ENCODE measurements around the gene ENTREP3. TPM values are rescaled to one million over a fixed set of nuclear protein-coding genes. Genes with fewer than 3 reads are reported as not detected.

ENTREP3 gene
- total RNA-seq, 2 experiments from 2014 or later, result 41.1 to 42.2 TPM

- CTCF ChIA-PET, result interaction anchor here (1.0 to 7.4 kb wide), 5 partner anchors 14 to 125 kb away, joined by 3 to 61 read pairs (median 14); no protein-coding TSS in a partner anchor
- POLR2A ChIA-PET, result interaction anchor here (0.7 to 2.0 kb wide), 3 partner anchors 9 to 18 kb away, joined by 3 to 8 read pairs (median 4); no protein-coding TSS in a partner anchor
- TF ChIP-seq CTCF (IDR thresholded peaks at IDR 0.05), result no peak
- intact Hi-C loops (cut with micrococcal nuclease), result no loop called here
- peak overlapping the region; percentile 6 for H3K27ac Mint-ChIP-seq
- H3K4me3 Mint-ChIP-seq, result peak overlapping the region; percentile 92
- DNase-seq (no peak), ATAC-seq (no peak)
- H3K36me3 Mint-ChIP-seq (ENCODE audit: low read depth), result peaks cover 6% of the 10 kb centered on the region
- H3K4me1 Mint-ChIP-seq (ENCODE audit: low read depth), result peaks cover 29% of the 10 kb centered on the region
- H3K9me3 Mint-ChIP-seq, result no peaks in the 10 kb centered on the region
- no peaks in the 10 kb centered on the region for H3K27me3 Mint-ChIP-seq
Observed at GRCh38 chr1:155210314-155211104, 44.8 kb downstream of the ENTREP3 start.

- Mint-ChIP-seq H3K27me3 (no peaks in the 10 kb centered on the region), H3K4me1 (ENCODE audit: low read depth) (peaks cover 29% of the 10 kb centered on the region), H3K36me3 (ENCODE audit: low read depth) (peaks cover 2% of the 10 kb centered on the region), H3K9me3 (no peaks in the 10 kb centered on the region), H3K4me3 (peak overlapping the region; percentile 92), H3K27ac (peak overlapping the region; percentile 89)
- DNase-seq (no peak), ATAC-seq (no peak)
- ChIA-PET POLR2A (interaction anchor here (1.2 to 3.8 kb wide), 8 partner anchors 10 to 52 kb away, joined by 3 to 52 read pairs (median 6); a partner anchor contains a TSS), CTCF (interaction anchor here (1.0 to 7.4 kb wide), 6 partner anchors 14 to 124 kb away, joined by 3 to 61 read pairs (median 10); partner anchors contain the start of gene KRTCAP2)
- intact Hi-C loops (cut with micrococcal nuclease), result loop anchor here (2.0 to 5.0 kb wide), 2 partner anchors 17 to 33 kb away; a partner anchor contains a TSS
- TF ChIP-seq CTCF (IDR thresholded peaks at IDR 0.05), result no peak
Observed at GRCh38 chr1:155209312-155209721, 46.0 kb downstream of the ENTREP3 start.

- Mint-ChIP-seq H3K36me3 (ENCODE audit: low read depth) (peaks cover 2% of the 10 kb centered on the region), H3K27ac (peak within 1 kb of the TSS; percentile 89), H3K9me3 (no peaks in the 10 kb centered on the region), H3K4me3 (peak within 1 kb of the TSS; percentile 92), H3K4me1 (ENCODE audit: low read depth) (peaks cover 29% of the 10 kb centered on the region), H3K27me3 (no peaks in the 10 kb centered on the region)
- ChIA-PET POLR2A (interaction anchor here (1.2 to 3.8 kb wide), 10 partner anchors 10 to 65 kb away, joined by 3 to 52 read pairs (median 6); partner anchors contain the start of gene CLK2), CTCF (interaction anchor here (0.8 to 7.4 kb wide), 13 partner anchors 14 to 401 kb away, joined by 3 to 61 read pairs (median 14); partner anchors contain the start of genes KRTCAP2, SCAMP3 and TRIM46)
- peak; percentile 86 for ATAC-seq
- TF ChIP-seq CTCF (IDR thresholded peaks at IDR 0.05), result no peak
- intact Hi-C loops (cut with micrococcal nuclease), result loop anchor here (2.0 to 5.0 kb wide), 2 partner anchors 18 to 34 kb away; a partner anchor contains a TSS
- DNase-seq, result peak; percentile 94
Observed at GRCh38 chr1:155208541-155209311, 46.6 kb downstream of the ENTREP3 start, which contains the start of gene MTX1. MTX1 (plus strand) TSS chr1:155208695; CDS start chr1:155208805, 110 bp downstream.

- ATAC-seq (no peak), DNase-seq (no peak)
- intact Hi-C loops (cut with micrococcal nuclease), result loop anchor here (2.0 to 5.0 kb wide), 2 partner anchors 19 to 34 kb away; a partner anchor contains a TSS
- peak within 1 kb of the TSS; percentile 92 for H3K4me3 Mint-ChIP-seq
- no peaks in the 10 kb centered on the region for H3K27me3 Mint-ChIP-seq
- no peak for TF ChIP-seq CTCF (IDR thresholded peaks at IDR 0.05)
- ChIA-PET POLR2A (interaction anchor here (0.9 to 3.8 kb wide), 9 partner anchors 11 to 114 kb away, joined by 3 to 52 read pairs (median 5); partner anchors contain the start of genes CLK2 and KRTCAP2), CTCF (interaction anchor here (0.8 to 7.4 kb wide), 15 partner anchors 13 to 913 kb away, joined by 3 to 61 read pairs (median 10); partner anchors contain the start of genes FDPS, KRTCAP2, SCAMP3 and TRIM46)
- H3K9me3 Mint-ChIP-seq, result no peaks in the 10 kb centered on the region
- H3K4me1 Mint-ChIP-seq (ENCODE audit: low read depth), result peaks cover 29% of the 10 kb centered on the region
- peak within 1 kb of the TSS; percentile 89 for H3K27ac Mint-ChIP-seq
- H3K36me3 Mint-ChIP-seq (ENCODE audit: low read depth), result peaks cover 2% of the 10 kb centered on the region
Observed at GRCh38 chr1:155207806-155208540, 47.3 kb downstream of the ENTREP3 start, which contains the start of gene THBS3. THBS3 (minus strand) TSS chr1:155207897; CDS start chr1:155207876, 21 bp downstream.
